GM23338 (cell line): ENCODE data around the gene PXMP4. TPM values are rescaled to one million over a fixed set of nuclear protein-coding genes. Genes with fewer than 3 reads are reported as not detected.

Source experiments
- ATAC-seq: fragments of 200-7000 bp; cut with Tn5 transposase; 3 replicates; pipeline ENCODE4 v1.9.1; 2020
- DNase-seq: peaks from one replicate; pipeline ENCODE4 v3.0.0-alpha.2; 2015; ENCODE audit warnings: low spot score
- H2AFZ ChIP-seq: fragments of 200-600 bp; sonication (generic); 2 replicates; pipeline ENCODE4 v1.8.0; 2016; ENCODE audit warnings: antibody characterized with exemption, mild to moderate bottlenecking, moderate library complexity
- H3F3A ChIP-seq: fragments of 200-600 bp; sonication (generic); replicated peaks from 2 replicates; pipeline ENCODE4 v1.8.0; 2017; ENCODE audit warnings: antibody characterized with exemption, mixed run types, low read depth
- H3K27ac ChIP-seq: fragments of 200-600 bp; sonication (generic); 2 replicates; pipeline ENCODE4 v1.6.1; 2016; ENCODE audit warnings: low read depth
- H3K27me3 ChIP-seq: fragments of 200-600 bp; sonication (generic); 2 replicates; pipeline ENCODE4 v1.8.0; 2016; ENCODE audit warnings: mild to moderate bottlenecking, mixed run types, moderate library complexity; ENCODE audit not compliant: insufficient read depth
- H3K36me3 ChIP-seq: fragments of 200-600 bp; sonication (generic); 2 replicates; pipeline ENCODE4 v1.8.0; 2016; ENCODE audit warnings: mild to moderate bottlenecking; ENCODE audit not compliant: insufficient read depth
- H3K4me1 ChIP-seq: fragments of 200-600 bp; sonication (generic); 2 replicates; pipeline ENCODE4 v1.8.0; 2016; ENCODE audit warnings: mild to moderate bottlenecking, moderate library complexity; ENCODE audit not compliant: insufficient read depth
- H3K4me2 ChIP-seq: fragments of 200-600 bp; sonication (generic); 2 replicates; pipeline ENCODE4 v1.7.1; 2017; ENCODE audit warnings: mixed run types
- H3K4me3 ChIP-seq: fragments of 200-600 bp; sonication (generic); 2 replicates; pipeline ENCODE4 v1.6.1; 2016; ENCODE audit warnings: mixed run types
- H3K79me2 ChIP-seq: fragments of 200-600 bp; sonication (generic); replicated peaks from 2 replicates; pipeline ENCODE4 v1.8.0; 2017; ENCODE audit warnings: mild to moderate bottlenecking; ENCODE audit not compliant: insufficient read depth
- H3K9me2 ChIP-seq: fragments of 200-600 bp; sonication (generic); 2 replicates; pipeline ENCODE4 v1.8.0; 2017; ENCODE audit not compliant: insufficient read depth
- H4K20me1 ChIP-seq: fragments of 200-600 bp; sonication (generic); replicated peaks from 2 replicates; pipeline ENCODE4 v1.8.0; 2017; ENCODE audit warnings: mild to moderate bottlenecking; ENCODE audit not compliant: insufficient read depth
- H3K27ac Mint-ChIP-seq: 2 replicates; pipeline ENCODE4 v1.8.0; 2020; ENCODE audit warnings: inconsistent platforms, mild to moderate bottlenecking, moderate library complexity, mixed read lengths
- H3K27me3 Mint-ChIP-seq: 3 replicates; pipeline ENCODE4 v1.8.0; 2022; ENCODE audit warnings: low read depth, mild to moderate bottlenecking, moderate library complexity, mixed read lengths, inconsistent platforms; ENCODE audit not compliant: insufficient read depth, poor library complexity
- H3K36me3 Mint-ChIP-seq: 3 replicates; pipeline ENCODE4 v1.8.0; 2021; ENCODE audit warnings: low read depth, mild to moderate bottlenecking, inconsistent platforms, moderate library complexity, mixed read lengths
- H3K4me1 Mint-ChIP-seq: 3 replicates; pipeline ENCODE4 v1.8.0; 2020; ENCODE audit warnings: mild to moderate bottlenecking, inconsistent platforms, mixed read lengths
- H3K4me3 Mint-ChIP-seq: 3 replicates; pipeline ENCODE4 v1.8.0; 2021; ENCODE audit warnings: moderate library complexity, mild to moderate bottlenecking, inconsistent platforms, mixed read lengths
- H3K9me3 Mint-ChIP-seq: 3 replicates; pipeline ENCODE4 v1.8.0; 2020; ENCODE audit warnings: moderate library complexity, mild to moderate bottlenecking, inconsistent platforms, mixed read lengths
- ETS1 ChIP-seq: IDR thresholded peaks from 2 replicates; pipeline ENCODE4 v1.6.1; 2016; ENCODE audit warnings: antibody characterized with exemption
- EZH2 ChIP-seq: fragments of 200-600 bp; sonication (generic); IDR thresholded peaks from one replicate; pipeline ENCODE4 v1.8.0; 2017; ENCODE audit warnings: antibody characterized with exemption, mild to moderate bottlenecking, low read depth; ENCODE audit not compliant: unreplicated experiment
- POLR2AphosphoS5 ChIP-seq: IDR thresholded peaks from 2 replicates; pipeline ENCODE4 v1.6.1; 2016; ENCODE audit warnings: antibody characterized with exemption, low read depth
- REST ChIP-seq: IDR thresholded peaks from one replicate; pipeline ENCODE4 v1.6.1; 2018; ENCODE audit warnings: antibody characterized with exemption; ENCODE audit not compliant: unreplicated experiment
- STAT1 ChIP-seq: IDR thresholded peaks from one replicate; pipeline ENCODE4 v1.6.1; 2016; ENCODE audit warnings: antibody characterized with exemption; ENCODE audit not compliant: unreplicated experiment
- ZNF114 ChIP-seq: fragments of 250-450 bp; sonication (Bioruptor Pico); IDR thresholded peaks from 2 replicates; pipeline ENCODE4 v1.5.0; 2020; ENCODE audit warnings: mild to moderate bottlenecking, moderate library complexity
- ZNF331 ChIP-seq: fragments of 250-450 bp; sonication (Bioruptor Pico); IDR thresholded peaks from 2 replicates; pipeline ENCODE4 v1.5.0; 2020; ENCODE audit warnings: low read depth, mild to moderate bottlenecking, moderate library complexity
- ZNF462 ChIP-seq: fragments of 250-450 bp; sonication (Bioruptor Pico); IDR thresholded peaks from 2 replicates; pipeline ENCODE4 v1.5.0; 2020; ENCODE audit warnings: mild to moderate bottlenecking, moderate library complexity
- polyA plus RNA-seq: library from polyadenylated mRNA; unstranded; fragments of >200 nt; fragmentation: Nextera tagmentation; extraction: Ambion mirVana; gene quantifications from 2 replicates; pipeline ENCODE4 v1.2.1, GENCODE V29; 2016
- total RNA-seq: library from RNA; depleted of rRNA; stranded (reverse); fragments of >200 nt; shearing (Covaris generic); gene quantifications from 2 replicates; pipeline ENCODE4 v1.2.3, GENCODE V29; 2014

The PXMP4 gene
- total and polyA plus RNA-seq, 2 experiments from 2014 or later, result 1.2 to 3.5 TPM

GRCh38 chr20:33689973-33690372 lies 30.1 kb downstream of the PXMP4 start:
- Mint-ChIP-seq H3K4me3 (no peak overlapping the region), H3K27me3 (peaks cover 21% of the 10 kb centered on the region), H3K9me3 (no peaks in the 10 kb centered on the region), H3K27ac (no peak overlapping the region), H3K36me3 (no peaks in the 10 kb centered on the region), H3K4me1 (peaks cover 26% of the 10 kb centered on the region)
- DNase-seq (no peak), ATAC-seq (no peak)
- H3K79me2 ChIP-seq, result peaks cover 7% of the 10 kb centered on the region
- H3K4me2 ChIP-seq, result peak overlapping the region; percentile 64
- H3F3A ChIP-seq, result 0 out of 2 replicates have a peak, but pooled peaks cover 2% of the 10 kb centered on the region
- peaks cover 11% of the 10 kb centered on the region for H3K4me1 ChIP-seq
- TF ChIP-seq ZNF331 (CRISPR knock-in tag), result no peak
- TF ChIP-seq POLR2AphosphoS5, result no peak
- TF ChIP-seq REST, result no peak
- no peak for TF ChIP-seq ETS1
- TF ChIP-seq ZNF462 (CRISPR knock-in tag), result no peak
- TF ChIP-seq STAT1, result no peak
- TF ChIP-seq EZH2, result no peak
- no peak for TF ChIP-seq ZNF114 (CRISPR knock-in tag)
- no peaks in the 10 kb centered on the region for H3K9me2 ChIP-seq
- H2AFZ ChIP-seq, result no peak overlapping the region
- H3K4me3 ChIP-seq, result no peak overlapping the region
- H3K27ac ChIP-seq, result no peak overlapping the region
- H3K36me3 ChIP-seq, result no peaks in the 10 kb centered on the region
- peaks cover 2% of the 10 kb centered on the region; the same call in 1 of the 2 replicates for H4K20me1 ChIP-seq
- no peaks in the 10 kb centered on the region for H3K27me3 ChIP-seq
